Caco-2 (cell line): ENCODE data around the gene CHD8. TPM values are rescaled to one million over a fixed set of nuclear protein-coding genes. Genes with fewer than 3 reads are reported as not detected.

ENCODE experiments used
- BruUV-seq: library from RNA; stranded (reverse); fragments of 400-500 nt; replicated peaks from 2 replicates; lab custom pipeline; 2021; lab: Mats Ljungman, UMichigan
- CTCF ChIA-PET: fragments of 300-600 bp; sonication (Branson Sonifier 250); formaldehyde crosslinking; loops from one replicate; lab custom pipeline; 2022; ENCODE audit warnings: antibody characterized with exemption; lab: Charles Lee
- POLR2A ChIA-PET: fragments of 300-600 bp; sonication (Branson Sonifier 250); formaldehyde crosslinking; loops from one replicate; lab custom pipeline; 2022; ENCODE audit warnings: antibody characterized with exemption; lab: Charles Lee
- DNase-seq, 2 experiments: peaks; one replicate each; pipeline versions ENCODE4 v3.0.0 to v3.0.0-alpha.2; 2020 to 2022
- H3K27me3 ChIP-seq: replicated peaks from 2 replicates; pipeline ENCODE4 v1.6.0; 2011; ENCODE audit warnings: low read length; ENCODE audit not compliant: control insufficient read depth, insufficient read depth
- H3K36me3 ChIP-seq: 2 replicates; pipeline ENCODE4 v1.5.1; 2011; ENCODE audit warnings: low read length; ENCODE audit not compliant: control insufficient read depth, insufficient read depth
- H3K4me1 ChIP-seq: fragments of 250-450 bp; sonication (Bioruptor Pico); 2 replicates; pipeline ENCODE4 v1.5.1; 2020; ENCODE audit warnings: mild to moderate bottlenecking
- H3K4me3 ChIP-seq: 2 replicates; pipeline ENCODE4 v1.5.1; 2011; ENCODE audit warnings: low read depth, mild to moderate bottlenecking, control low read depth, low read length
- H3K9me3 ChIP-seq: fragments of 250-450 bp; sonication (Bioruptor Pico); 2 replicates; pipeline ENCODE4 v1.5.1; 2020; ENCODE audit warnings: mild to moderate bottlenecking, moderate library complexity
- H3K27ac Mint-ChIP-seq: one replicate; pipeline ENCODE4 v1.8.0; 2022; ENCODE audit warnings: mixed read lengths; ENCODE audit not compliant: unreplicated experiment
- H3K27me3 Mint-ChIP-seq: one replicate; pipeline ENCODE4 v1.8.0; 2022; ENCODE audit warnings: mixed read lengths; ENCODE audit not compliant: insufficient read depth, unreplicated experiment
- H3K36me3 Mint-ChIP-seq: one replicate; pipeline ENCODE4 v1.8.0; 2022; ENCODE audit warnings: mild to moderate bottlenecking, mixed read lengths; ENCODE audit not compliant: insufficient read depth, unreplicated experiment
- H3K4me1 Mint-ChIP-seq: one replicate; pipeline ENCODE4 v1.8.0; 2022; ENCODE audit warnings: low read depth, mixed read lengths; ENCODE audit not compliant: unreplicated experiment
- H3K4me3 Mint-ChIP-seq: one replicate; pipeline ENCODE4 v1.8.0; 2022; ENCODE audit warnings: mild to moderate bottlenecking, moderate library complexity, mixed read lengths; ENCODE audit not compliant: unreplicated experiment
- H3K9me3 Mint-ChIP-seq: one replicate; pipeline ENCODE4 v1.8.0; 2022; ENCODE audit warnings: mixed read lengths; ENCODE audit not compliant: unreplicated experiment
- intact Hi-C: fragments of 100-400 bp; cut with micrococcal nuclease; formaldehyde crosslinking; loops from one replicate; pipeline ENCODE4 v1.10.0; 2022; ENCODE audit not compliant: unreplicated experiment
- total RNA-seq: library from RNA; stranded (reverse); gene quantifications from 2 replicates; pipeline ENCODE4 v1.2.3, GENCODE V29; 2022
- TF ChIP-seq, protein P1 (sequence below), 2 experiments: fragments of 200-600 bp in 1 of 2; IDR thresholded peaks; 1 replicate in 1 of 2; 2 replicates in 1 of 2; pipeline versions ENCODE4 v1.5.1 to v1.8.0; 2011 to 2022; ENCODE audit warnings: antibody characterized with exemption in 1 of 2, control low read depth in 1 of 2, inconsistent platforms in 1 of 2, low read depth in 1 of 2, low read length in 1 of 2, mild to moderate bottlenecking in 1 of 2, moderate library complexity in 1 of 2; ENCODE audit not compliant: insufficient read depth in 1 of 2, severe bottlenecking in 1 of 2, unreplicated experiment in 1 of 2

CHD8 gene
- total RNA-seq, 1 experiment from 2014 or later, result 89.8 TPM

DNA sequence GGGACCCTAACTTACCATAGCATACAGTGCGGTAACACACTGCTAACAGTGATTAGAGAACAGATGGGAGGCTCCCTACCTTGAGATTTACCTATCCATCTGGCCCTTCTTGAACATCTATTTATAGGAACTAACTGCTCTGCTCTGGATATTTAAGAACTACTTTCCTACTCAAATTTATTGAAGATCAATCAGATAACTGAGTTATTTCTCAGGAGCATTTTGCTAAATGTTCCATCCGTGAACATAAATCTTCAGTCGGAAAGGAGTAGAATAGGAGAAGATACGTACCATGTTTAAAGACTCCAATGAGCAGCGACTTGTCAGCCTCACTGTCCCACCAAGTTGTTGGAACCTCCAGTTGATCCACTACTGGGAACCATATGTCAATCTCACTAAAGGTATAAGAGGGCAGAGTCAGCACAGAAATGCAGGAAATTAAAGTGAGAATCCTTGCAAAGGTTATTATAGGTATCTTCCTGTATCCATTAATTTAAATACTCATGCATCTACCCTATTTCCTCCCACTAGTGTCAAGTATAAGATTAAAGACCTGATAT, 56.5 kb downstream of the CHD8 start:
- H3K9me3 ChIP-seq, result no peaks in the 10 kb centered on the region
- TF ChIP-seq, protein P1, sequence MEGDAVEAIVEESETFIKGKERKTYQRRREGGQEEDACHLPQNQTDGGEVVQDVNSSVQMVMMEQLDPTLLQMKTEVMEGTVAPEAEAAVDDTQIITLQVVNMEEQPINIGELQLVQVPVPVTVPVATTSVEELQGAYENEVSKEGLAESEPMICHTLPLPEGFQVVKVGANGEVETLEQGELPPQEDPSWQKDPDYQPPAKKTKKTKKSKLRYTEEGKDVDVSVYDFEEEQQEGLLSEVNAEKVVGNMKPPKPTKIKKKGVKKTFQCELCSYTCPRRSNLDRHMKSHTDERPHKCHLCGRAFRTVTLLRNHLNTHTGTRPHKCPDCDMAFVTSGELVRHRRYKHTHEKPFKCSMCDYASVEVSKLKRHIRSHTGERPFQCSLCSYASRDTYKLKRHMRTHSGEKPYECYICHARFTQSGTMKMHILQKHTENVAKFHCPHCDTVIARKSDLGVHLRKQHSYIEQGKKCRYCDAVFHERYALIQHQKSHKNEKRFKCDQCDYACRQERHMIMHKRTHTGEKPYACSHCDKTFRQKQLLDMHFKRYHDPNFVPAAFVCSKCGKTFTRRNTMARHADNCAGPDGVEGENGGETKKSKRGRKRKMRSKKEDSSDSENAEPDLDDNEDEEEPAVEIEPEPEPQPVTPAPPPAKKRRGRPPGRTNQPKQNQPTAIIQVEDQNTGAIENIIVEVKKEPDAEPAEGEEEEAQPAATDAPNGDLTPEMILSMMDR (IDR thresholded peaks at IDR 0.05; ENCODE audit: insufficient read depth in 1 of 2, low read depth in 1 of 2, low read length in 1 of 2, severe bottlenecking in 1 of 2, unreplicated experiment in 1 of 2), result no peak
- no peak for DNase-seq
- H3K36me3 ChIP-seq, result no peaks in the 10 kb centered on the region; the same call in 1 of the 2 replicates
- H3K27me3 Mint-ChIP-seq, result no peaks in the 10 kb centered on the region
- no peak overlapping the region for H3K27ac Mint-ChIP-seq
- H3K4me1 Mint-ChIP-seq, result no peaks in the 10 kb centered on the region
- no peaks in the 10 kb centered on the region for H3K27me3 ChIP-seq
- POLR2A ChIA-PET, result no interaction called here
- no peaks in the 10 kb centered on the region for H3K4me1 ChIP-seq
- H3K4me3 ChIP-seq, result no peak overlapping the region
- intact Hi-C loops, result no loop called here
- CTCF ChIA-PET, result no interaction called here
- H3K4me3 Mint-ChIP-seq, result no peak overlapping the region
- no TSS peak for BruUV-seq
- peaks cover 89% of the 10 kb centered on the region for H3K36me3 Mint-ChIP-seq
- H3K9me3 Mint-ChIP-seq, result no peaks in the 10 kb centered on the region

DNA sequence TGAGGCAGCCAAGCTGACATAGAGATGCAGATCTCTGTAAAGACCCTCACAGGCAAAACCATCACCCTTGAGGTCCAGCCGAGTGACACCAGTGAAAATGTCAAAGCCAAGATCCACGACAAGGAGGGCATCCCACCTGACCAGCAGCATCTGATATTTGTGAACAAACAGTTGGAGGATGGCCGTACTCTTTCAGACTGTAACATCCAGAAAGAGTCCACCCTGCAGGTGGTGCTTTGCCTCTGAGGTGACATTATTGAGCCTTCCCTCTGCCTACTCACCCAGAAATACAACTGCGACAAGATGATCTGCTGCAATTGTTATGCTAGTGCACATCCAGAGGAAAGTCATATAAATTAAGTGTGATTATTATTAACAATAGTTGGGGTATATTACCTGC, 57.0 kb downstream of the CHD8 start:
- H3K9me3 Mint-ChIP-seq, result no peaks in the 10 kb centered on the region
- Histone ChIP-seq H3K27me3 (no peaks in the 10 kb centered on the region), H3K4me3 (no peak overlapping the region), H3K36me3 (no peaks in the 10 kb centered on the region; the same call in 1 of the 2 replicates), H3K4me1 (no peaks in the 10 kb centered on the region), H3K9me3 (no peaks in the 10 kb centered on the region)
- ChIA-PET CTCF (no interaction called here), POLR2A (no interaction called here)
- intact Hi-C loops, result no loop called here
- TF ChIP-seq, protein P1 (IDR thresholded peaks at IDR 0.05; ENCODE audit: insufficient read depth in 1 of 2, low read depth in 1 of 2, low read length in 1 of 2, severe bottlenecking in 1 of 2, unreplicated experiment in 1 of 2), result no peak
- no peak for DNase-seq
- no peak overlapping the region for H3K27ac Mint-ChIP-seq
- peaks cover 89% of the 10 kb centered on the region for H3K36me3 Mint-ChIP-seq
- no peak overlapping the region for H3K4me3 Mint-ChIP-seq
- H3K4me1 Mint-ChIP-seq, result no peaks in the 10 kb centered on the region
- BruUV-seq, result no TSS peak
- no peaks in the 10 kb centered on the region for H3K27me3 Mint-ChIP-seq

DNA sequence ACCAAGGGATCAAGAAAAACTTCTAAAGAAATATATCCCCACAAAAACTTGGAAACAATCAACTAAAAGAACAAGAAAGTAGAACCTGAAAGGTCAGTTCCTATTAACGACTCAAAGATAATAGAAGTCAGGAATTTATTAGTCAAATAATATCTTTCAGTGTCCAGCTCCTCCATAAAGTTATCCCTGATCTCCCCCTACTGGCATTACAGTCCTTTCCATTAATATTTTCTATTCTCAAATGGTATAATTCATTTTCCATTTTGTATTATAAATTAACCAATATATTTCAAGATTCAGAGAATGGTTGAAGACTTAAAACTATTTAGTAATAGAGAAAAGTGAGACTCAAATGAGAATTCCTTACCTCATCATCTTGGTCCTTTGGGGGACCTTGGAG, 60.5 kb downstream of the CHD8 start:
- no peak for DNase-seq
- no peak overlapping the region for H3K4me3 Mint-ChIP-seq
- no peaks in the 10 kb centered on the region for H3K9me3 Mint-ChIP-seq
- no peaks in the 10 kb centered on the region for H3K27me3 Mint-ChIP-seq
- Histone ChIP-seq H3K9me3 (no peaks in the 10 kb centered on the region), H3K4me3 (no peak overlapping the region), H3K27me3 (no peaks in the 10 kb centered on the region), H3K36me3 (peaks cover 6% of the 10 kb centered on the region), H3K4me1 (no peaks in the 10 kb centered on the region)
- intact Hi-C loops, result no loop called here
- TF ChIP-seq, protein P1 (IDR thresholded peaks at IDR 0.05; ENCODE audit: insufficient read depth in 1 of 2, low read depth in 1 of 2, low read length in 1 of 2, severe bottlenecking in 1 of 2, unreplicated experiment in 1 of 2), result no peak
- ChIA-PET CTCF (no interaction called here), POLR2A (no interaction called here)
- no peak overlapping the region for H3K27ac Mint-ChIP-seq
- peaks cover 83% of the 10 kb centered on the region for H3K36me3 Mint-ChIP-seq
- no peaks in the 10 kb centered on the region for H3K4me1 Mint-ChIP-seq
- BruUV-seq, result no TSS peak
